ENCODE data around the gene CACNA1D. TPM values are rescaled to one million over a fixed set of nuclear protein-coding genes. Genes with fewer than 3 reads are reported as not detected.

CACNA1D gene
- total and polyA plus RNA-seq, 9 of the 15 experiments (the other 6 are each of a cell fraction or from before 2014, with no cell fraction given), result 0.29 TPM; not detected in 8

DNA sequence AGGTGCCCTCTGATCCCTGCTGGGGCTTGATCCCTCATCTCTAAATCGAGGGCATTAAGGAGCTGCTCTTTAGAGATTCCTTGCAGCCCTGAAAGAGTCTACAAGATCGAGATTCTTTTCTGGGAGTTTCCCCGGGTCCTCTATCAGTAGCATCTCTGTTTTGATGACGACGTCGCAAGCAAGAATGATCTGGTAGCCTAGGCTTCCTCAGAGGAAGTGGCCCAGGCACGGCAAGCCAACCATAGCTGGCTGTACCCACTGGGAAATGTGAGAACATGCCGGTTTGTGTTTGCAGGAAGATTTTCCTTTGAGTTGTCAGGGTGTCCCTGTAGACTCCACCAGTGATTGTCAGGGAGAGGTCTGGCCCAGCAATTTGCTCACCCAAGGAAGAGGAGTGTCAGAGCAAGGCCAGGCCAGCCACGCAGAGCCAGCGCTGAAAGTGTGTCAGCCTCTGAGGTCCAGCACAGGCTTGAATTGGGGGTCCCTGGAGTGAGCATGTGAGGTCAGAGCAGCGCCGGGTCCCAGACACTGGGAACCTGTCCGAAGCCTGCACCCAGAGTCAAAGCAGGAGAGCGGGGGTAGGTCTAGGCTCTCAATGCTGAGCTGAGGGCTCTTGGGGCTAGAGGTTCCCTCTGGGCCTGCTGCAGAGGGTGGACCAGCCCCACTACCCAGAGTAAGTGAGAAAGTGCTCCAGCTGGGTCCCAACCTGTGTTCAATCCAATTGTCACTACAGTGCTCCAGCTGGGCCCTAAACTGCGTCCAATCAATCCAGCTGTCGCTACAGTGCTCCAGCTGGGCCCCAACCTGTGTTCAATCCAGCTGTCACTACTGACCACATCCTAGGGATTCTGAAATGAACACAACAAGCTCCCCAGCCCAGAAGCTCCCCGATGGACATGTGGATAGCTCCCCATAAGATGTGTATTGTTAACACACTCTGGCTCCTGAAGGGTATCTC lies 256.1 kb downstream of the CACNA1D start:
- Histone ChIP-seq H3K9ac (ENCODE audit: insufficient read depth in 1 of 2, low read depth in 2 of 2, low read length in 2 of 2) (no peak overlapping the region), H2AFZ (ENCODE audit: low read depth, low read length) (no peak overlapping the region), H4K20me1 (replicated peaks; ENCODE audit: control insufficient read depth, insufficient read depth, low read length) (no peaks in the 10 kb centered on the region), H3K27ac (ENCODE audit: extremely low read depth, low read depth, low read length) (no peak overlapping the region), H3K9me3 (replicated peaks; ENCODE audit: control insufficient read depth, insufficient read depth, low read depth, low read length) (no peaks in the 10 kb centered on the region), H3K27me3 (ENCODE audit: control insufficient read depth in 2 of 2, insufficient read depth in 2 of 2, low read length in 2 of 2) (peaks cover 8 to 58% of the 10 kb centered on the region in 2 experiments; a peak in 3 of 5 replicates), H3K4me2 (ENCODE audit: insufficient read depth, low read length) (no peak overlapping the region), H3K9me1 (ENCODE audit: control insufficient read depth, insufficient read depth, low read length) (no peaks in the 10 kb centered on the region), H3K4me1 (replicated peaks in 1 of 2; ENCODE audit: control insufficient read depth in 2 of 2, insufficient read depth in 2 of 2, low read length in 2 of 2) (no peaks in the 10 kb centered on the region), H3K4me3 (no peak overlapping the region), H3K79me2 (ENCODE audit: control insufficient read depth, insufficient read depth, low read length) (no peaks in the 10 kb centered on the region), H3K36me3 (ENCODE audit: control insufficient read depth, insufficient read depth, low read length) (no peaks in the 10 kb centered on the region)
- no peak for FAIRE-seq
- DNase-seq (ENCODE audit: extremely low read depth in 1 of 4, low spot score in 3 of 4), result no peak
- intact Hi-C loops (cut with micrococcal nuclease) (no loop called here), in situ Hi-C loops (cut with MboI) (no loop called here)
- ChIA-PET CTCF (ENCODE audit: low intra/inter-chr PET ratio) (no interaction called here), POLR2A (interaction anchor here (0.6 kb wide), 1 partner anchor 274 kb away, joined by 3 read pairs; no protein-coding TSS in a partner anchor)
- TF ChIP-seq RCOR1 (IDR thresholded peaks at IDR 0.05; ENCODE audit: borderline replicate concordance in 1 of 2, low read depth in 2 of 2, low read length in 2 of 2), result no peak
- TF ChIP-seq DDX20 (tag; IDR thresholded peaks at IDR 0.05; ENCODE audit: low read depth), result no peak
- no peak for TF ChIP-seq NCOA2 (IDR thresholded peaks at IDR 0.05; ENCODE audit: partially characterized antibody in 2 of 2)
- TF ChIP-seq, protein P1, sequence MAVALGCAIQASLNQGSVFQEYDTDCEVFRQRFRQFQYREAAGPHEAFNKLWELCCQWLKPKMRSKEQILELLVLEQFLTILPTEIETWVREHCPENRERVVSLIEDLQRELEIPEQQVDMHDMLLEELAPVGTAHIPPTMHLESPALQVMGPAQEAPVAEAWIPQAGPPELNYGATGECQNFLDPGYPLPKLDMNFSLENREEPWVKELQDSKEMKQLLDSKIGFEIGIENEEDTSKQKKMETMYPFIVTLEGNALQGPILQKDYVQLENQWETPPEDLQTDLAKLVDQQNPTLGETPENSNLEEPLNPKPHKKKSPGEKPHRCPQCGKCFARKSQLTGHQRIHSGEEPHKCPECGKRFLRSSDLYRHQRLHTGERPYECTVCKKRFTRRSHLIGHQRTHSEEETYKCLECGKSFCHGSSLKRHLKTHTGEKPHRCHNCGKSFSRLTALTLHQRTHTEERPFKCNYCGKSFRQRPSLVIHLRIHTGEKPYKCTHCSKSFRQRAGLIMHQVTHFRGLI (CRISPR knock-in tag; IDR thresholded peaks at IDR 0.05), result no peak
- no peak for TF ChIP-seq ZNF184 (CRISPR knock-in tag; IDR thresholded peaks at IDR 0.05)
- TF ChIP-seq POLR2A (conservative IDR thresholded peaks at IDR 0.05), result no peak
- ATAC-seq, result no peak
- BruUV-seq (replicated peaks), result no TSS peak
- 1% methylated on average over 14 of the region's 17 CpGs for WGBS (ENCODE audit: insufficient coverage, low coverage, missing lambda C conversion rate)

Measured in K562 (cell line).